DND-41 (cell line): ENCODE measurements around the gene LCE1F.

Experiments
- ATAC-seq: fragments of 200-7000 bp; cut with Tn5 transposase; 3 replicates; pipeline ENCODE4 v1.9.1; 2021; ENCODE audit warnings: low read depth; ENCODE audit not compliant: insufficient read depth
- DNase-seq: peaks from one replicate; pipeline ENCODE4 v3.0.0-alpha.2; 2020
- H2AFZ ChIP-seq: 2 replicates; pipeline ENCODE4 v1.6.0; 2012; ENCODE audit warnings: low read depth, low read length
- H3K27ac ChIP-seq: 2 replicates; pipeline ENCODE4 v1.5.1; 2012; ENCODE audit warnings: low read length, inconsistent platforms
- H3K27me3 ChIP-seq: fragments of 200-600 bp; sonication (generic); 2 replicates; pipeline ENCODE4 v1.6.0; 2012; ENCODE audit warnings: low read length, mild to moderate bottlenecking, inconsistent platforms; ENCODE audit not compliant: insufficient read depth, poor library complexity
- H3K36me3 ChIP-seq: 2 replicates; pipeline ENCODE4 v1.5.1; 2012; ENCODE audit warnings: low read length, inconsistent platforms; ENCODE audit not compliant: insufficient read depth
- H3K4me1 ChIP-seq: 2 replicates; pipeline ENCODE4 v1.5.1; 2012; ENCODE audit warnings: mild to moderate bottlenecking, low read length; ENCODE audit not compliant: insufficient read depth
- H3K4me2 ChIP-seq: 2 replicates; pipeline ENCODE4 v1.6.0; 2012; ENCODE audit warnings: mild to moderate bottlenecking, moderate library complexity, low read length, inconsistent platforms; ENCODE audit not compliant: insufficient read depth
- H3K4me3 ChIP-seq, 2 experiments: fragments of 200-600 bp in 1 of 2; shearing (Covaris generic) in 1 of 2; 2 replicates each; pipeline ENCODE4 v1.5.1; 2012 to 2016; ENCODE audit warnings: inconsistent platforms in 2 of 2, low read length in 2 of 2, mild to moderate bottlenecking in 2 of 2, low read depth in 1 of 2, moderate library complexity in 1 of 2
- H3K79me2 ChIP-seq: 2 replicates; pipeline ENCODE4 v1.6.0; 2012; ENCODE audit warnings: low read length, inconsistent platforms; ENCODE audit not compliant: insufficient read depth
- H3K9ac ChIP-seq: 2 replicates; pipeline ENCODE4 v1.6.0; 2012; ENCODE audit warnings: low read depth, mild to moderate bottlenecking, inconsistent platforms, low read length, moderate library complexity
- H3K9me3 ChIP-seq: 2 replicates; pipeline ENCODE4 v1.5.1; 2012; ENCODE audit warnings: low read length, moderate library complexity, mild to moderate bottlenecking, inconsistent platforms; ENCODE audit not compliant: insufficient read depth, severe bottlenecking
- H4K20me1 ChIP-seq: 2 replicates; pipeline ENCODE4 v1.6.0; 2012; ENCODE audit warnings: low read length; ENCODE audit not compliant: insufficient read depth
- CTCF ChIP-seq: IDR thresholded peaks from 2 replicates; pipeline ENCODE4 v1.5.1; 2012; ENCODE audit warnings: borderline replicate concordance, low read length, moderate library complexity, mild to moderate bottlenecking; ENCODE audit not compliant: poor library complexity, severe bottlenecking; ENCODE audit errors: extremely low read depth
- EZH2 ChIP-seq: IDR thresholded peaks from 3 replicates; pipeline ENCODE4 v1.6.1; 2012; ENCODE audit warnings: borderline replicate concordance, low read depth, mild to moderate bottlenecking, moderate library complexity, low read length, inconsistent platforms; ENCODE audit not compliant: severe bottlenecking

LCE1F gene

GRCh38 chr1:152759453-152760173 is 15.3 kb upstream of the LCE1F start:
- no peak for DNase-seq
- Histone ChIP-seq H4K20me1 (no peaks in the 10 kb centered on the region), H3K27ac (no peak overlapping the region)

GRCh38 chr1:152760551-152761190 is 14.3 kb upstream of the LCE1F start:
- Histone ChIP-seq H3K27me3 (no peaks in the 10 kb centered on the region), H3K9me3 (no peaks in the 10 kb centered on the region), H3K36me3 (no peaks in the 10 kb centered on the region), H3K79me2 (no peaks in the 10 kb centered on the region), H3K4me3 (no peak overlapping the region), H3K4me2 (no peak overlapping the region), H3K9ac (no peak overlapping the region), H2AFZ (no peak overlapping the region), H3K4me1 (no peaks in the 10 kb centered on the region), H3K27ac (no peak overlapping the region), H4K20me1 (no peaks in the 10 kb centered on the region)
- ATAC-seq (no peak), DNase-seq (no peak)
- no peak for TF ChIP-seq EZH2
- TF ChIP-seq CTCF = no peak

More at GRCh38 chr1:152759453-152760173, 15.3 kb upstream of the LCE1F start:
- Histone ChIP-seq H3K27me3 (no peaks in the 10 kb centered on the region), H3K9ac (no peak overlapping the region), H3K9me3 (no peaks in the 10 kb centered on the region), H3K4me3 (no peak overlapping the region), H3K36me3 (no peaks in the 10 kb centered on the region), H3K4me1 (no peaks in the 10 kb centered on the region), H3K79me2 (no peaks in the 10 kb centered on the region), H3K4me2 (no peak overlapping the region), H2AFZ (no peak overlapping the region)
- ATAC-seq = no peak
- TF ChIP-seq EZH2 = no peak
- TF ChIP-seq CTCF = no peak

DNA sequence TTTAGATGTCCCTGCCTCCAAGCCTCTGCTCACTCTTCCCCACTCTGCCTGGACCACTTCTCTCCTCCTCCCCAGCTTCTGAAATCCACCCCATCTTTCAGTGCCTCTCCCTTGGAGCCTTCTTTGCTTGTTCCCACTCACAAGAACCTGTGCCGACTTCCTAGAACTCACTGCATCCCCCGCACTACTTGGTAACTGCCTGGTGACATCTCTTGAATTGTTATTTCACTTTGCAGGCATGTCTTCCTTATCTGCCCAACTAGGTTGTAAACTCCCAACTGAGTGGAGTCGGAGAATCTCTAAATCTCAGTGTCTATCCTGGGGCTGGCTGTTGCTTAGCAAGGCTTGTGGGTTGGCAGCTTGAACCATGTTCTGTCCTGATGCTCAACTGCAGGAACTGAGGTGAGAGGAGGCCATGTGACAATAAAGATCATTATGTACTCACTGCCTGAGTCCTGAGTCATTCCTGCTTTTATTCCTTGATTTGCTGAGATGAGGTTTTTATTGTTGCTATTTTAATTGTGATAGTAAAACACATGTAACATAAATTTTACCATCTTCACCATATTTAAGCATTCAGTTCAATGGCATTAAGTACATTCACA is 13.2 kb upstream of the LCE1F start:
- H3K27me3 ChIP-seq = no peaks in the 10 kb centered on the region
- H3K79me2 ChIP-seq = no peaks in the 10 kb centered on the region
- TF ChIP-seq EZH2 (no peak), CTCF (no peak)
- no peak overlapping the region for H3K9ac ChIP-seq
- H3K4me2 ChIP-seq = no peak overlapping the region
- no peak for DNase-seq
- ATAC-seq = no peak
- H3K4me3 ChIP-seq = no peak overlapping the region
- no peaks in the 10 kb centered on the region for H3K36me3 ChIP-seq
- no peaks in the 10 kb centered on the region for H4K20me1 ChIP-seq
- no peaks in the 10 kb centered on the region for H3K4me1 ChIP-seq
- H2AFZ ChIP-seq = no peak overlapping the region
- H3K9me3 ChIP-seq = no peaks in the 10 kb centered on the region
- H3K27ac ChIP-seq = no peak overlapping the region
